Ureter (tissue), 1 donor: Measurements from ENCODE around the gene UNC5C. TPM values are rescaled to one million over a fixed set of nuclear protein-coding genes. Genes with fewer than 3 reads are reported as not detected.

Source experiments
- DNase-seq: peaks from one replicate; pipeline ENCODE4 v3.0.0-alpha.2; 2020; ENCODE audit warnings: low spot score
- total RNA-seq: library from RNA; stranded (reverse); gene quantifications from one replicate; pipeline ENCODE4 v1.2.4, GENCODE V29; 2023
- donor health status: DM: yes; HTN: yes; CAD: no.

The UNC5C gene
- 6.2 TPM for total RNA-seq

DNA sequence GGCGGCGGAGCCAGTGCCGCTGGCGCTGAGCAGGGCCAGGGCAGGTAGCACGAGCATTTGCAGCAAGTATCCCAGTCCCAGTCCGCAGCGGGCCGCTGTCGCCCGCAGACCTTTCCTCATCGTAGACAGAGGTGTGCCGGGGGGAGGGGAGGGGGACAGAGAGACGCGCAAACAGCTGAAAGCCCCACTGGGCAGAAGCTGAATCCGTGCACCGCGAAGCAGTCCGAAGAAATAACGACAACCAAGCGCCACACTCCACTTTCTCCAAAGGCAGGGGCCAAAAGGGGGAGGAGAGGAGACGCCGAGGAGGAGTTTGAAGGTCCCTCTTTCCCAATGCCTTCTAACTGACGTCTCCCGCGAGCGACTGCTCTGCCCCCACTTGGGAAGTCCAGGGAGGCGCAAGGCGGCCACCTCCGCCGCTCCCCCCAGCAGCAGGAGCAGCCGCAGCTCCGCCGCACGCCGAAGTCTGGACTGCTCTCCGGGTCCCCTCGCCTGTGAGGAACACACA is at the start of gene UNC5C:
UNC5C (minus strand) TSS at position 236 of the 508 bp plus-strand sequence.
- peak; percentile 79 for DNase-seq

DNA sequence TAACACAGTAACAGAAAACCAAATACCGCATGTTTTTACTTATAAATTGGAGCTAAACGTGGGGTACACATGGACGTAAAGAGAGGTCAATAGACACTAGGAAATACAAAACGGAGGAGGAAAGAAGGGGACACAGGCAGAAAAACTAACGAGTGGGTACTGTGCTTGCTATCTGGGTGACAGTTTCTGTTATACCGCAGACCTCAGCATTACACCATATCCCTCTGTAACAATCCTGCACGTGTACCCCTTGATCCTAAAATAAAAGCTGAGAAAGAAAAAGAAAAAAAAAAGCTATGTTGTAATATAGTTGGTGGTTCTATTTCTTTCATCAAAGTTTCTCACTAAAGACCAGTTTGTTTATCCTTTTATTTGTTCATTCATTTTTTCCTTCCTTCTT is 47.9 kb upstream of the UNC5C start:
- no peak for DNase-seq

GRCh38 chr4:95594629-95595028 is 45.9 kb upstream of the UNC5C start:
- DNase-seq, result no peak

- no peak for DNase-seq
These were observed 45.2 kb upstream of the UNC5C start for GRCh38 chr4:95594013-95594412.

- DNase-seq, result no peak
These were observed 42.5 kb upstream of the UNC5C start for GRCh38 chr4:95591278-95591677.

- no peak for DNase-seq
These were observed 41.8 kb upstream of the UNC5C start for GRCh38 chr4:95590615-95591014.

DNA sequence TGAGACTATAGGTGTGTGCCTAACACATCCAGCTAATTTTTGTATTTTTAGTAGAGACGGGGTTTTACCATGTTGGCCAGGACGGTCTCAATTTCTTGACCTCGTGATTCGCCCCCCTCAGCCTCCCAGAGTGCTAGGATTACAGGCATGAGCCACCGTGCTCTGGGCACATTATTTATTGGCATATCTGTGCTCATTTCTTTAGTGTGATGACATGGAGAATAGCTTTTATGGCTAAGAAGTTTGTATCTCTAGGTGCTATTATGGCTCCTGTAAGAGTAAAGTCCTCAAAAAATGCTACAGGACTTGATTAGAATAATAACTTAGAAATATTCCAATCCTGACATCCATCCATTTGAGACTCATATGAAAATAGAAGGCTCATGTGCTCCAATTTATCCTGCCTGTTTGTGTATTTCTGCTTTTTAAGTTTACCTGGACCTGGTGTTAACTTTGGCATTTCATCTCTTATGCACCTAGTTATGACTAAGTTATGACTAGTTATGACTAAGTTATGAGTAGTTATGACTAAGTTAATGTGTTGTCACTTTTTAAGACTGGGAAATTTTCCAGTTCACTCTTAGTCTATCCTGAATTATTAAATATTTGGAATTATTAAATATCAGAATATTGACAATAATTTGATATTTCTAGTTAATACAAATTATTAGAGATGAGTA is 36.4 kb upstream of the UNC5C start:
- DNase-seq, result no peak

DNA sequence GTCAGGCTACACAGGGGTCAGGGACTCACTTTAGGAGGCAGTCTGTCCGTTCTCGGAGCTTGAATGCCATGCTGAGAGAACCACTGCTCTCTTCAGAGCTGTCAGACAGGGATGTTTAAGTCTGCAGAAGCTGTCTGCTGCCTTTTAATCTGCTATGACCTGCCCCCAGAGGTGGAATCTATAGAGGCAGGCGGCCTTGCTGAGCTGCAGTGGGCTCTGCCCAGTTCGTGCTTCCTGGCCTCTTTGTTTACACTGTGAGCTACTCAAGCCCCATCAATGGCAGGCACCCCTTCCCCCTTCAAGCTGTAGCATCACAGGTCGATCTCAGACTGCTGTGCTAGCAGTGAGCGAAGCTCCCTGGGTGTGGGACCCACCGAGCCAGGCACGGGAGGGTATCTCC is 31.5 kb upstream of the UNC5C start:
- no peak for DNase-seq

DNA sequence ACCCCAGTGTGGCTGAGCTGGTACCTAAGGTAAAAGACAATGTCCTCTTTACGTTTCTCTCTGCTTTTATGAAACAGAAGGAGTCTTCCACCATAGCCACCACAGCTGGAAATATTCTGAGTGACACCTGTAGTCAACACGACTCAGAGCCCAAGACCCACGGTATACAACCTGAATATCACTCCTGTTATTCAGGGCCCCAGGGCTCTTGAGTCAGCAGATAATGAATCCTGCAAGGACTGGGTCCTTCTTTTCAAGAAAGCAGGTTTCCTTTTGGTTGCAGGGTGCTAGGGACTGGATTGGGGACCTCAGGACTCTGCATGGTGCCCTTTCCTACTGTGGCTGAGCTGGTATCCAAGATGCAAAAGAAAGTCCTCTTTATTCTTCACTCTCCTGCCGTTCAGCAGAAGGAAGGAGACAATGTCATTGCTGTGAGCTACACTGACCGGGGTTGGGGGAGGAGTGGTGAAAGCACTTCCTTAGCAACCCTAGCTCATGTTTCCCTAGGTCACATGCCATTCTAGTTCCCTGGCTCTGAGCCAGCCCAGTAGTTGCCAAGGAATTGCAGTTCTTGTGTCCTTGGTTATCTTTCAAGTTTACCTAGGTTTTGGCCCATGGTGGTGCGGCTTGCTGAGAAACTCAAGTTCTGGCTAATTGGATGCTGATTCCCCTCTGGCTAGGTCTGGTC is 23.7 kb upstream of the UNC5C start:
- DNase-seq, result peak; percentile 61

DNA sequence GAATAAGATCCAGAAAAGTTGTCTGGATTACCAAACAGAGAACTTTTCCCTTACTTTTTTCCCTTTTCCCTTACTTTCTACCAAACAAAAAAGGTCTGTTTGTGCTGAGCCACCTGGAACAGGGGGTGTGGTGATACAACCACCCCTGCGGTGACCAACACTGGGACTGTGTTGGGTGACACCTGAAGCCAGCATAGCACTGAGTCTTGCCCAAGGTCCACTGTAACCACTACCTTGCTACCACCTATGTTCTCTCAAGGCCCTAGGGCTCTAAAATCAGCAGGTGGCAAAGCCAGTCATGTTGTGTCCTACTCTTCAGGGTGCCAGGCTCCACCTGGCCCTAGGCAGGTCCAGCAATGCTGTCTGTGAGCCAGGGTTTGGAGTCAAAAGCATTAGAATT is 22.8 kb upstream of the UNC5C start:
- no peak for DNase-seq

- no peak for DNase-seq
These were observed 15.0 kb upstream of the UNC5C start for GRCh38 chr4:95563638-95564337.

- DNase-seq, result no peak
These were observed 12.0 kb upstream of the UNC5C start for GRCh38 chr4:95560774-95561173.

GRCh38 chr4:95556207-95556859 is 7.6 kb upstream of the UNC5C start:
- DNase-seq, result no peak

GRCh38 chr4:95552942-95553550 is 4.3 kb upstream of the UNC5C start:
- no peak for DNase-seq

- no peak for DNase-seq
These were observed 2.9 kb upstream of the UNC5C start for GRCh38 chr4:95551653-95552052.

- DNase-seq, result no peak
These were observed 1.6 kb upstream of the UNC5C start for GRCh38 chr4:95550115-95550987.

DNA sequence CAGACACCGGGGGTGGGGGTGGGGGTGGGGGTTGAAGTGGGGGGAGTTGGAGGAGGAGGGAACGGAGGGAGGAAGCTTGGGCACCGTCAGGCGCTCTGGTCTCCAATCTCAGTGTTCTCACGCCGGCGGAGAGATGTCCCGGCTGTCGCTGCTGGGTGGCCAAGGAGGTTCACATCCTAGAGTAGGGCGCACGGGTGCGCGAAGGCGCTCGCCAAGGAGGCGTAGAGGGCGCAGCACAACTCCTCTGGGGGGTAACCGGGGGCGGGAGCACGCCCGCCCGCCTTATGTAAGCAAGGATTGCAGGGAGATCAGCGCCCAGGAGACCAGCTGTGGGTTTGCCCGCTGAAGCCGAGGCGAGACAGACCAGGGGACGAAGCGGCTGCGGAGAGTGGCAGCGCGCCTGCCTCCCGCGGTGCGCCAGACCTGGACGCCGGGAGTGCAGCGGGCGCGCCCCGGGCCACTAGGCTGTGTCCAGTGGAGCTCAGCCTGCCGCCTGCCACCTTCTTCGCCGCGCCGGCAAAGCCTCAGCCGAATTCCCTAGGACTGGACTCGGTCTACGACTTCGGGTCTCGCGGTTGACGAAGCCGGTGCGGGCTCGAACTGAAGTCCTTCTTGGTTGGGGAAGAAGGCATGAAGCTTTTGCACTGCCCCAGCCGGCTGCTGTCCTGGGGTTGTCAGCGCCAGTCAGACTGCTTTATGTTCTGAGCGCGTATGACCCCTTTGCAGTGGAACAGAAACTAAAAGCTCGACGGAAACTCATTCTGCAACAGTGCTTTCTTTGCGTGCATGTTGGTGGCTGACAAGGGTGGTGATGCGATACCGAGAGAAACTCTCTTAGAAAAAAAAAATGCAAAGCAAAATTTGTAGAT is 707 bp upstream of the UNC5C start:
- peak; percentile 67 for DNase-seq

- DNase-seq, result no peak
These were observed 880 bp downstream of the UNC5C start for GRCh38 chr4:95547715-95548471.
